SK-N-SH (cell line): ENCODE measurements around the gene ANTKMT.

Experiments used
- CTCF ChIP-seq: fragments of 200-600 bp; sonication (generic); IDR thresholded peaks from 2 replicates; pipeline ENCODE4 v1.6.1; 2017; ENCODE audit warnings: antibody characterized with exemption, mild to moderate bottlenecking, moderate library complexity
- EP300 ChIP-seq, 2 experiments: IDR thresholded peaks; 2 replicates each; pipeline versions ENCODE4 v1.4.0 to v1.6.1; 2012; ENCODE audit warnings: borderline replicate concordance in 1 of 2, low read depth in 1 of 2, low read length in 1 of 2
- EZH2phosphoT487 ChIP-seq: fragments of 200-600 bp; sonication (generic); IDR thresholded peaks from 2 replicates; pipeline ENCODE4 v1.6.1; 2017; ENCODE audit warnings: low read depth, mixed run types, mild to moderate bottlenecking, antibody characterized with exemption, moderate library complexity, borderline replicate concordance
- FOXM1 ChIP-seq: IDR thresholded peaks from 2 replicates; pipeline ENCODE4 v1.4.0; 2012; ENCODE audit warnings: low read depth, mild to moderate bottlenecking
- GATA2 ChIP-seq: sonication (generic); formaldehyde crosslinking; IDR thresholded peaks from 2 replicates; pipeline ENCODE4 v1.5.0; 2020; ENCODE audit warnings: mild to moderate bottlenecking, missing genetic modification reagents
- JUND ChIP-seq: IDR thresholded peaks from 2 replicates; pipeline ENCODE4 v1.4.0; 2012
- MAX ChIP-seq: IDR thresholded peaks from 2 replicates; pipeline ENCODE4 v1.4.0; 2012; ENCODE audit warnings: low read depth
- POLR2AphosphoS5 ChIP-seq: IDR thresholded peaks from 2 replicates; pipeline ENCODE4 v1.6.1; 2012; ENCODE audit warnings: low read depth, low read length
- RAD21 ChIP-seq: IDR thresholded peaks from 2 replicates; pipeline ENCODE4 v1.6.1; 2012; ENCODE audit warnings: mild to moderate bottlenecking, low read length
- RXRA ChIP-seq: IDR thresholded peaks from 2 replicates; pipeline ENCODE4 v1.4.0; 2012; ENCODE audit warnings: low read depth, mild to moderate bottlenecking, borderline replicate concordance
- SMC3 ChIP-seq: IDR thresholded peaks from 2 replicates; pipeline ENCODE4 v1.6.1; 2012; ENCODE audit warnings: low read depth, low read length, improper control_type of control experiment
- USF2 ChIP-seq: fragments of 150-350 bp; IDR thresholded peaks from 2 replicates; pipeline ENCODE4 v1.6.1; 2017; ENCODE audit warnings: antibody characterized with exemption, low read length, low read depth, borderline replicate concordance
- YY1 ChIP-seq: IDR thresholded peaks from 2 replicates; pipeline ENCODE4 v1.4.0; 2012; ENCODE audit warnings: low read depth, mild to moderate bottlenecking
- ZBTB33 ChIP-seq: IDR thresholded peaks from 2 replicates; pipeline ENCODE4 v1.4.0; 2012; ENCODE audit warnings: low read depth, borderline replicate concordance

GRCh38 chr16:739560-740458 lies 18.9 kb downstream of the ANTKMT start:
- TF ChIP-seq ZBTB33: no peak
- no peak for TF ChIP-seq CTCF
- TF ChIP-seq POLR2AphosphoS5: no peak
- TF ChIP-seq EP300 (IDR thresholded peaks at IDR 0.05; ENCODE audit: borderline replicate concordance in 1 of 2, low read depth in 1 of 2, low read length in 1 of 2): no peak
- no peak for TF ChIP-seq USF2
- no peak for TF ChIP-seq GATA2 (CRISPR knock-in tag)
- no peak for TF ChIP-seq FOXM1
- TF ChIP-seq YY1: no peak
- no peak for TF ChIP-seq SMC3
- no peak for TF ChIP-seq RAD21
- TF ChIP-seq JUND: no peak
- TF ChIP-seq RXRA: no peak
- no peak for TF ChIP-seq MAX
- no peak for TF ChIP-seq EZH2phosphoT487
